Measurements from ENCODE around the gene TLE1.

The TLE1 gene

GRCh38 chr9:81542118-81542889 is 147.0 kb downstream of the TLE1 start:
- DNase-seq = no peak

DNA sequence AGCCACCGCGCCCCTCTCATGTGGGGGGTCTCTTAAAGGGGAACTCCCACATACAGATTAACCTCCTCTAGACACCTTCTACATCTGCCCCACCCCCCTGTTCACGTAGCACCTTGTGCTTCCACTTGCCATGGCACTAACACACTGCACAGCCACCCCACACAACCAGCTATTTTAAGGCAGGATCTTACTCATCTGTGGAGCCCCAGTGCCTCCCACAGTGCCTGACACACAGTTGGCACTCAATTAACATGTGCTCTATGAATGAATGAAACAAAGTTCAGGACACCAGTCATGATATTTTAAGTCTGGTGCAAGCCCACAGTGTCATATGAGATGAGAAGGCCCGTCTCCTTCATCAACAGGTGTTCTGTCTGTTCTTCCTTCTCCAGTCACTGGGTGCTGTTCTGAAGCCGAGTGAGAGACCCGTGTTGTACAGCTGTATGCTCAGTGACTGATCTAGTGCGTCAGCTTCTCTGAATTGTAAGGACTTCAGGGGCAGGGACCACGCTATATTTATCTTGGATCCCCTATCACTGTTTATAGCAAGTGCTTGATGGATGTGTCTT is 149.1 kb downstream of the TLE1 start:
- DNase-seq = no peak

DNA sequence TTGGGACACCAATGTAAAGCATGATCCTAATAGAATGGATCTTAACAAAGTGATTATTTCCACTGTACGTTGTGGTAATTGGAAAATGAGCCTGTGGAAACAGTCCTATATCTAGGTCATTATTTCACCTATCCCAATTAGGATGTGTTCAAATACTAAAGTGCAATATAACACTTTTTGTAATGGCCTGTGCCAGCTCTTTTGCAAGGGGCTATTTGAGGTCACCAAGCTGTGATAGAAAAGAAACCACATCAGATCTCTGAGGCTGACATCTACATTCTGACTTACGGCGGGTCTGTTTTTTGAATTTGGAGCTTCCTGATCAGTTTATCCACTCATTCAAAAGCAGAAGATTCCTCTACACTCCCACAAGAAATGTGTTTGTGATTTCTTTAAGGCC is 150.0 kb downstream of the TLE1 start:
- no peak for DNase-seq

DNA sequence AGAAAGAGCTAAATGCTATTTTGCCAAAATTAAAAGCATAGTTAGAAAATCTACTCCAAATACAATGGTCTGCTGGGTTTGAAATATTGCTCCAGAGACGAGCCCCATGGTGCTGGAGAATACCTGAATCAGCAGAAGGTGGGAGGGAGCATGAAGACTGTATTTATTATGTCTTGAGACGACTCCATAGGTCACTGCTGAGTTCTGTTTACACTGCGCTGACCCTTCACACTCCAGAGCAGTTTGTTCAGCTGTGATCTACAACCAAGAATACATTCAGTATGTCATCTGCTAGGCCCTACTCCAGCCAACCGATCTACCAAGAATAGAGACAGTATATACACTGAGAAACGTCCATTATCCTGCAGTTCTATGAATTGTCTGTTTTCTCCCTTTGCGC is 150.5 kb downstream of the TLE1 start:
- no peak for DNase-seq

DNA sequence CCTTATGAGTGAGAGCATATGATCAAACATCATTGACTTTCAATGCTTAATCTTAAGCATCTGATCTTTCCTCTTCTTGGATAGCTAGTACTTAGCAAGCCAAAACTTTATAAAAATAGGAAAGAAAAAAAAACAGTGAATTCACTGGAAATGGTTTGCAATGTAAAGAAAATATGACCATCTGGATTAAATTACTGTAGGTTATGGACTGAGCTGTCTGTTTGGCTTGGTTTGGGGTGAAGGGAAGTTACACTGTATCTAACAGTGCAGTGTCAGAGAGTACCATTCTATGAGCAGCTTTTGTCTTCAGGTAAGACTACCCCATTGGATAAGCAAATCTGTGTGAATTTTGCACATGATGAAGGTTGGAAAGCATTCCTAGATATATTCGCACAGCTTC is 151.4 kb downstream of the TLE1 start:
- no peak for DNase-seq

DNA sequence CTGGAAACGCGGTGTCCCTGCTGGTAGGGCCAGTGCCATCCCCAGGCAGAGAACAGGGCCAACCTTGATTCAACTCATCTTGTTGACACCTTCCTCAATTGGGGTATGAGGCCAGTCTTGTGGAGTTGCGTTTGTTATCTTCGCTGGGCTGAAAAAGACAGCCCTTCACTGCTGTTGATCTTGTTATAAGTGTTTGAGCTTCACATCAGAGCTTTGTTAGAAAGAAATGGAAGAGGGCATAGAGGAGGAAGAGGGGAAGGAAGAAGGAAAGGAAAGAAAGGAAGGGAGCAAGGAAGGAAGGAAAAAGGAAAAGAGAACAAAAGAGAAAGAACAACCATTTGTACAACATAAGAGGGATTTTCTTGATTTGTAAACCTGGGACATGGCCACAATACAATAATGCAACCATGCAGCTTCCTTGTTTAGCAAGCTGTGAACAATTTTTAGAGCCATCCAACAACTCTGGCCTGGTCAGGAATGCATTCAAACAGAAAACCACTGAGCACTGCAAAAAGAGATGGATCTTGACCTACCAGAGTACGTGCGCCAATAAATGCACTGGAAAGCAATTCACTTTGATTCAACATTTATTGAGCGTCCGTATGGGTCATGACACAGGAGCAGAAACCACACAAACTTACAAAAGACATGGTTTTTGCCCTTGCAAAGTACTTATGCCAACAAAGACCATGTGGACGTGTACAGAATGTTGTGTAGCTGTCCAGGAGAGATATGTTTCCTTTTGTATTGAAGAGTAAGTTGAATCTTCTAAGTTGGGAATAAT is 152.9 kb downstream of the TLE1 start:
- no peak for DNase-seq

DNA sequence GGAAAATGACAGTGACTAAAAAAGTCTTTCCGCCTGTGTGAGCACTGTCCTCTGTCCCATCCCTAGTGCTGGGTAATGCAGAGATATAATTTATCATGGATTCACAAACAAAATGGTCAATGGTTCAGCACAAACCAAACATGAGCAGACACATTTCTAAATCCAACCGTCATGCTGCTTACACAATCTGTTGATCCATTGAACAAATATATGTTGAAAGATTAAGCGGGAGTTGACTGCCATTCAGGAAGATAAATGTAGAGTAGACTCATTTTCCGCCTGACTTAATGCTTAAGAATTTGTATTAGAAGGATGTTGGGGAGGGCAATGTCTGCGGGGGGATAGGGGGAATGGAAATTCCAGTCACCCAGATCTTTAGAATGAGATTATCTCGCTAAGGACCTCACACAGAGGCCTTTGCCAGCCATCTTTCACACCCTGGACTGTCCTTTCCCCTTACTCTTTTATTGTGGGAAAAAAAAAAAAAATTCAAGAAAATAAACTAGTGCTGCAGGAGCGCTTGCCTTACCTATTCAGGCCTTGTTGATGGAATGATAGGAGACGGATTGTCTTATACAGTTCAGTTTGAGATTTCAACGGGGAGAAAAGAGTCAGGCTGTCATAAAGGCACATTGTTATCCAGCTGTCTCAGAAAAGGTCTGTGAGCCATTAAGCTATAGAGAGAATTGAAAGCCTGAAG is 153.7 kb downstream of the TLE1 start:
- no peak for DNase-seq

GRCh38 chr9:81534138-81534875 is 155.0 kb downstream of the TLE1 start:
- DNase-seq = no peak
